Sigmoid colon (tissue), 7 donors: ENCODE data around the gene SPRYD3. TPM values are rescaled to one million over a fixed set of nuclear protein-coding genes. Genes with fewer than 3 reads are reported as not detected.

Source experiments
- DNase-seq: peaks from one replicate; pipeline ENCODE4 v3.0.0-alpha.2; 2019
- H3K27ac ChIP-seq, 4 donors: fragments of 200-600 bp; sonication (generic); one replicate each; pipeline ENCODE4 v1.5.1; 2016 to 2019; ENCODE audit warnings: mild to moderate bottlenecking in 1 of 4
- H3K27me3 ChIP-seq, 3 donors: fragments of 200-600 bp; sonication (generic); one replicate each; pipeline ENCODE4 v1.5.1; 2019; ENCODE audit warnings: mild to moderate bottlenecking in 1 of 3
- H3K36me3 ChIP-seq, 4 donors: fragments of 200-600 bp; sonication (generic); one replicate each; pipeline ENCODE4 v1.5.1; 2016 to 2019
- H3K4me1 ChIP-seq, 4 donors: fragments of 200-600 bp; sonication (generic); one replicate each; pipeline ENCODE4 v1.5.1; 2017 to 2019
- H3K4me3 ChIP-seq, 4 donors: fragments of 200-600 bp; sonication (generic); one replicate each; pipeline ENCODE4 v1.5.1; 2017 to 2019; ENCODE audit warnings: mild to moderate bottlenecking in 2 of 4, moderate library complexity in 1 of 4
- H3K9me3 ChIP-seq, 4 donors: fragments of 200-600 bp in 3 of 4; sonication (generic) in 3 of 4; one replicate each; pipeline versions ENCODE4 v1.5.1 to v1.6.1; 2013 to 2019
- EP300 ChIP-seq, 4 donors: sonication (generic); formaldehyde crosslinking; IDR thresholded peaks; one replicate each; pipeline ENCODE4 v1.6.1; 2017; ENCODE audit warnings: antibody characterized with exemption in 4 of 4
- POLR2A ChIP-seq, 2 donors: fragments of 450-650 bp; IDR thresholded peaks; one replicate each; pipeline ENCODE4 v1.6.1; 2016; ENCODE audit warnings: antibody characterized with exemption in 2 of 2, mild to moderate bottlenecking in 2 of 2, moderate library complexity in 2 of 2
- POLR2AphosphoS5 ChIP-seq, 4 donors: sonication (generic); formaldehyde crosslinking; IDR thresholded peaks; one replicate each; pipeline ENCODE4 v1.6.1; 2017; ENCODE audit warnings: antibody characterized with exemption in 4 of 4
- WGBS, 2 donors: extraction: QIAGEN DNeasy Blood & Tissue Kit; methylation state at CpG; one replicate each; pipeline ENCODE4 v1.1.7; 2013; 5-methylcytosine and 5-hydroxymethylcytosine counted together
- intact Hi-C: fragments of 100-400 bp; cut with DNase I; formaldehyde crosslinking; loops from one replicate; pipeline ENCODE4 v1.15.1; 2023
- polyA plus RNA-seq, 3 donors: library from polyadenylated mRNA; stranded (reverse); fragments of 200-250 nt; gene quantifications; one replicate each; pipeline ENCODE4 v1.2.3, GENCODE V29; 2013
- total RNA-seq, 4 donors: library from RNA; depleted of rRNA; stranded (reverse); fragments of >200 nt; gene quantifications; one replicate each; pipeline ENCODE4 v1.1.0, GENCODE V29; 2016
- TF ChIP-seq, protein P1 (sequence below), 4 experiments: fragments of 450-650 bp in 3 of 4; fragments of 200-600 bp in 1 of 4; IDR thresholded peaks; one replicate each; pipeline ENCODE4 v1.5.1; 2016 to 2019; ENCODE audit warnings: antibody characterized with exemption in 4 of 4, mild to moderate bottlenecking in 3 of 4, moderate library complexity in 2 of 4
- donor health status: healthy with polysubstance abuse.
- donor health status: Bipolar disorder and iron deficiency.
- donor health status: healthy.

SPRYD3 gene
- total and polyA plus RNA-seq, 7 donors, result 20.1 to 41.4 (median 32.9) TPM

DNA sequence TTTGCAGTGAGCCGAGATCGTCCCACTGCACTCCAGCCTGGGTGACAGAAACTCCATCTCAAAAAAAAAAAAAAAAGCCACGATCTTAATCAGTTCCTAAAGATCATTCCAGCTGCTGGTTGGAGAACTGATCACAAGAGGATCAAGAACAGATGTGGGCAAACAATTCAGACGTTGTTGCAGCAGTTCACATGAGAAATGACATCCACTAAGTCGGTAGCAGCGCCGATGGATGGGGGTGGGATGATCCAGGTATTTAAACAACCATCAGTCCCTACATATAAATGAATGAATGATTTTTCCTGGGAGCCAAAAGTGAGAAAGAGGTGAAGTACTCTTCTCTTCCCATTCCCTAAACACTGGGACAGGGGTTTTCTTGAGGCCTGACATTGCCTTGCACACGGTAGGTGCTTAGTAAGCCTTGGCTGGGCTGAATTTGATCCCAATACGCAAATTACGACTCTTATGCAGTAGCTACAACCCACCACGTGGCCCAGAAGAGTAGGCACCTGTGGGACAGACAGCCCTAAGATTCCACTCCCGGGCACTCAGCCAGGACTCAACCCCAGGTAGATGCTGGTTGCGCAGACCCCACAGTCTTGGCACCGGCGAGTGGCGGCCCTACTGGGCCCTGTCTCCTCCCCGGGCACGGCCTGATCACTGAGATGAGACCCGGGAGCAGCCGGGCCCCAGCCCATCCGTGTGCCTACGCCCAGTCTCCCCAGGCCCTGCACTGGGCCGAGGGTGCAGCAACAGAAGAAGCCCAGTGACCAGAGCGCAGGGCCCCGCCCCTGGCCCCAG, 565 bp downstream of the SPRYD3 start:
- TF ChIP-seq, protein P1, sequence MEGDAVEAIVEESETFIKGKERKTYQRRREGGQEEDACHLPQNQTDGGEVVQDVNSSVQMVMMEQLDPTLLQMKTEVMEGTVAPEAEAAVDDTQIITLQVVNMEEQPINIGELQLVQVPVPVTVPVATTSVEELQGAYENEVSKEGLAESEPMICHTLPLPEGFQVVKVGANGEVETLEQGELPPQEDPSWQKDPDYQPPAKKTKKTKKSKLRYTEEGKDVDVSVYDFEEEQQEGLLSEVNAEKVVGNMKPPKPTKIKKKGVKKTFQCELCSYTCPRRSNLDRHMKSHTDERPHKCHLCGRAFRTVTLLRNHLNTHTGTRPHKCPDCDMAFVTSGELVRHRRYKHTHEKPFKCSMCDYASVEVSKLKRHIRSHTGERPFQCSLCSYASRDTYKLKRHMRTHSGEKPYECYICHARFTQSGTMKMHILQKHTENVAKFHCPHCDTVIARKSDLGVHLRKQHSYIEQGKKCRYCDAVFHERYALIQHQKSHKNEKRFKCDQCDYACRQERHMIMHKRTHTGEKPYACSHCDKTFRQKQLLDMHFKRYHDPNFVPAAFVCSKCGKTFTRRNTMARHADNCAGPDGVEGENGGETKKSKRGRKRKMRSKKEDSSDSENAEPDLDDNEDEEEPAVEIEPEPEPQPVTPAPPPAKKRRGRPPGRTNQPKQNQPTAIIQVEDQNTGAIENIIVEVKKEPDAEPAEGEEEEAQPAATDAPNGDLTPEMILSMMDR (IDR thresholded peaks at IDR 0.05), result no peak
- no peak for TF ChIP-seq POLR2AphosphoS5 (IDR thresholded peaks at IDR 0.05)
- no peak for TF ChIP-seq EP300 (IDR thresholded peaks at IDR 0.05)
- no peak for TF ChIP-seq POLR2A (IDR thresholded peaks at IDR 0.05)
- Histone ChIP-seq H3K27me3 (no peaks in the 10 kb centered on the region), H3K36me3 (peaks cover 4 to 35% (median 16%) of the 10 kb centered on the region in 4 donors), H3K4me1 (peaks cover 0 to 43% (median 37%) of the 10 kb centered on the region in 4 donors), H3K9me3 (no peaks in the 10 kb centered on the region), H3K4me3 (peak overlapping the region; percentile 54 to 77 (median 66)), H3K27ac (peak overlapping the region; percentile 93 to 97 (median 95))
- WGBS, 2 donors, result 19 to 23% methylated on average over 25 of the region's 25 CpGs
- intact Hi-C loops, result loop anchor here (2.0 kb wide), 2 partner anchors 20 to 30 kb away; no protein-coding TSS in a partner anchor
- DNase-seq, result peak; percentile 53

DNA sequence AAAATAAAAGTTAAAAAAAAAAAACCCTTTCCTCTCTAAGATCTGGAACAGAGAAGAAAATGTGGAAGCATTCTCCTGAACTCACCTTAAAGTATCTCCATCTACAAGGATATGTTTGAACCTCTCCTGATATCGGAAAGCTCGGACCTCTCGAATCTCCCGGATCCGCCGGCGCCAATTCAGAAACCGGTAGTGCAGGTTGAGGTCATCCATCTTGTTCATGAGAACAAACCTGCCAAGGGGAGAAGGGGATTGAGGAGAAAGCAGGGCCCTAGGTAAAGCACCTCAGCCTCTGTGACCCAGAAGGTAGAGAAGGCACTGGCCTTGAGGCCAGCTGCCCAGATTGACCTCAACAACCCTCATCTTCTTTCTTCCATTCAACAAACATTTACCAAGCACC, 2.2 kb downstream of the SPRYD3 start:
- TF ChIP-seq, protein P1 (IDR thresholded peaks at IDR 0.05), result no peak
- TF ChIP-seq POLR2AphosphoS5 (IDR thresholded peaks at IDR 0.05) (no peak), EP300 (IDR thresholded peaks at IDR 0.05) (no peak), POLR2A (IDR thresholded peaks at IDR 0.05) (no peak)
- DNase-seq, result peak; percentile 37
- Histone ChIP-seq H3K36me3 (peaks cover 4 to 43% (median 16%) of the 10 kb centered on the region in 4 donors), H3K9me3 (no peaks in the 10 kb centered on the region), H3K4me3 (no peak overlapping the region), H3K27ac (no peak overlapping the region), H3K4me1 (peaks cover 0 to 58% (median 53%) of the 10 kb centered on the region in 4 donors), H3K27me3 (no peaks in the 10 kb centered on the region)
- 97% methylated on average over 8 of the region's 8 CpGs for WGBS, 2 donors
- intact Hi-C loops, result no loop called here

DNA sequence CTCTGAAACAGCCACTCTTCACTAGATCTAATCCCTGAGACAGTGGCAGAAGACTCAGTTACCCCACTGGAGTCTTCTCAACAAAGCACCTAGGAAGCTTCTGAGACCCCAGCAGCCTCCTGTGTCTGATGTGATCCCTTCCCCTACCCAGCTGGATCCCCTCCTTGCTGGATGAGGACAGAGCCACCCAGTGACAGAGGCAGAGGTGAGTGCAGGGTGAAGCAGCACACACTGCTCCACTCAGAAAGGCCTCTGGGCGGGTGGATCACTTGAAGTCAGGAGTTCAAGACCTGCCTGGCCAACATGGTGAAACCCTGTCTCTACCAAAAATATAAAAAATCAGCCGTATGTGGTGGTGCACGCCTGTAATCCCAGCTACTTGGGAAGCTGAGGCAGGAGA, 2.7 kb downstream of the SPRYD3 start:
- peak; percentile 56 for DNase-seq

DNA sequence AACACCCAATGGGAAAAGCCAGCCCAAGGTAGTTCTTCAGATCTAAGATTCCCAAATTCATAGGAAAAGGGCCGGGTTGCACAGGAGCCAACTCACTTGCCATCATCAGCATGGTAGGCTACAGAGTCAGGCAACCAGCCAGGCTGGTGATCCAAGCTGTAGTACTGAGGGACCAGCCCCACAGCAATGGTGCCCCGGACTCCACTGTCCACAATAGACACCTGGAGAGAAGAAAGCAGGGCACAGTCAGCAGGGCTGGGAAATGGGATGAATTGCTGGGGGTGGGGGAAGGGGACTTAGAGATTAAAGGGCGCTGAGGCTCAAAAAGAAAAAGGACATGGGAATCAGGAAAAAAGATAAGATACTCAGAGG, 4.2 kb downstream of the SPRYD3 start:
- intact Hi-C loops, result no loop called here
- Histone ChIP-seq H3K36me3 (peaks cover 4 to 56% (median 16%) of the 10 kb centered on the region in 4 donors), H3K4me3 (no peak overlapping the region), H3K4me1 (peaks cover 0 to 67% (median 59%) of the 10 kb centered on the region in 4 donors), H3K27me3 (no peaks in the 10 kb centered on the region), H3K27ac (peak overlapping the region; percentile 59 to 83 (median 64)), H3K9me3 (no peaks in the 10 kb centered on the region)
- TF ChIP-seq POLR2AphosphoS5 (IDR thresholded peaks at IDR 0.05), result no peak
- no peak for TF ChIP-seq POLR2A (IDR thresholded peaks at IDR 0.05)
- TF ChIP-seq, protein P1 (IDR thresholded peaks at IDR 0.05), result no peak
- TF ChIP-seq EP300 (IDR thresholded peaks at IDR 0.05), result no peak
- WGBS, 2 donors, result 95 to 96% methylated on average over 3 of the region's 3 CpGs
- peak; percentile 61 for DNase-seq

More for the DNA sequence above, 2.7 kb downstream of the SPRYD3 start:
- Histone ChIP-seq H3K36me3 (peaks cover 4 to 43% (median 16%) of the 10 kb centered on the region in 4 donors), H3K9me3 (no peaks in the 10 kb centered on the region), H3K4me3 (no peak overlapping the region), H3K4me1 (peaks cover 0 to 64% (median 58%) of the 10 kb centered on the region in 4 donors), H3K27ac (peak overlapping the region in 1 of 4 donors; percentile 16), H3K27me3 (no peaks in the 10 kb centered on the region)
- intact Hi-C loops, result no loop called here
- 94 to 97% methylated on average over 3 of the region's 3 CpGs for WGBS, 2 donors
- TF ChIP-seq, protein P1 (IDR thresholded peaks at IDR 0.05), result no peak
- no peak for TF ChIP-seq EP300 (IDR thresholded peaks at IDR 0.05)
- TF ChIP-seq POLR2A (IDR thresholded peaks at IDR 0.05), result no peak
- TF ChIP-seq POLR2AphosphoS5 (IDR thresholded peaks at IDR 0.05), result no peak
